Astrocyte (in vitro differentiated cells and primary cell): ENCODE data around the gene KCNMB4. TPM values are rescaled to one million over a fixed set of nuclear protein-coding genes. Genes with fewer than 3 reads are reported as not detected.

Experiments used
- DNase-seq: peaks from one replicate; pipeline ENCODE4 v3.0.0-alpha.2; 2010; ENCODE audit warnings: low read depth
- FAIRE-seq: peaks from 2 replicates; lab custom pipeline; 2011; peaks lifted over from hg19 to GRCh38; lab: Jason Lieb, UNC
- H2AFZ ChIP-seq: 2 replicates; pipeline ENCODE4 v1.6.0; 2012; ENCODE audit warnings: low read depth, low read length, inconsistent platforms
- H3K27ac ChIP-seq: 2 replicates; pipeline ENCODE4 v1.5.1; 2011; ENCODE audit warnings: low read depth, low read length, inconsistent platforms
- H3K27me3 ChIP-seq: 2 replicates; pipeline ENCODE4 v1.6.0; 2011; ENCODE audit warnings: low read length, inconsistent platforms; ENCODE audit not compliant: insufficient read depth
- H3K36me3 ChIP-seq: 2 replicates; pipeline ENCODE4 v1.5.1; 2011; ENCODE audit warnings: low read length, inconsistent platforms; ENCODE audit not compliant: insufficient read depth
- H3K4me1 ChIP-seq: 2 replicates; pipeline ENCODE4 v1.5.1; 2011; ENCODE audit warnings: low read length, inconsistent platforms; ENCODE audit not compliant: insufficient read depth
- H3K4me2 ChIP-seq: 2 replicates; pipeline ENCODE4 v1.6.0; 2012; ENCODE audit warnings: low read length, inconsistent platforms
- H3K4me3 ChIP-seq: 2 replicates; pipeline ENCODE4 v1.5.1; 2011; ENCODE audit warnings: low read depth, mild to moderate bottlenecking, low read length, inconsistent platforms; ENCODE audit not compliant: insufficient read depth
- H3K79me2 ChIP-seq: 2 replicates; pipeline ENCODE4 v1.6.0; 2012; ENCODE audit warnings: mild to moderate bottlenecking, low read length, inconsistent platforms; ENCODE audit not compliant: insufficient read depth
- H3K9ac ChIP-seq: 2 replicates; pipeline ENCODE4 v1.6.0; 2012; ENCODE audit warnings: mild to moderate bottlenecking, low read length, inconsistent platforms
- H3K9me3 ChIP-seq: 2 replicates; pipeline ENCODE4 v1.5.1; 2012; ENCODE audit warnings: low read depth, mild to moderate bottlenecking, low read length, inconsistent platforms; ENCODE audit not compliant: insufficient read depth
- H4K20me1 ChIP-seq: 2 replicates; pipeline ENCODE4 v1.6.0; 2012; ENCODE audit warnings: low read length, inconsistent platforms; ENCODE audit not compliant: insufficient read depth
- H3K27ac Mint-ChIP-seq: one replicate; pipeline ENCODE4 v1.8.0; 2021; ENCODE audit warnings: mild to moderate bottlenecking, mixed read lengths; ENCODE audit not compliant: unreplicated experiment
- H3K27me3 Mint-ChIP-seq: one replicate; pipeline ENCODE4 v1.8.0; 2021; ENCODE audit warnings: low read depth, mixed read lengths; ENCODE audit not compliant: unreplicated experiment
- H3K36me3 Mint-ChIP-seq: one replicate; pipeline ENCODE4 v1.8.0; 2021; ENCODE audit warnings: low read depth, mixed read lengths; ENCODE audit not compliant: unreplicated experiment
- H3K4me1 Mint-ChIP-seq: one replicate; pipeline ENCODE4 v1.8.0; 2021; ENCODE audit warnings: low read depth, mixed read lengths; ENCODE audit not compliant: unreplicated experiment
- H3K4me3 Mint-ChIP-seq: one replicate; pipeline ENCODE4 v1.8.0; 2021; ENCODE audit warnings: mild to moderate bottlenecking, moderate library complexity, mixed read lengths; ENCODE audit not compliant: unreplicated experiment
- H3K9me3 Mint-ChIP-seq: one replicate; pipeline ENCODE4 v1.8.0; 2021; ENCODE audit warnings: mild to moderate bottlenecking, mixed read lengths; ENCODE audit not compliant: unreplicated experiment
- EZH2 ChIP-seq: IDR thresholded peaks from 2 replicates; pipeline ENCODE4 v1.6.1; 2012; ENCODE audit warnings: mild to moderate bottlenecking, low read length, inconsistent platforms; ENCODE audit not compliant: insufficient read depth
- total RNA-seq: library from RNA; stranded (reverse); gene quantifications from 2 replicates; pipeline ENCODE4 v1.2.1, GENCODE V29; 2021
- TF ChIP-seq, protein P1 (sequence below): IDR thresholded peaks from 2 replicates; pipeline ENCODE4 v1.5.1; 2011; ENCODE audit warnings: low read depth, mild to moderate bottlenecking, inconsistent platforms, low read length, moderate library complexity; ENCODE audit not compliant: insufficient read depth

KCNMB4 gene
- total RNA-seq, 1 donor from 2014 or later: 8.3 TPM

DNA sequence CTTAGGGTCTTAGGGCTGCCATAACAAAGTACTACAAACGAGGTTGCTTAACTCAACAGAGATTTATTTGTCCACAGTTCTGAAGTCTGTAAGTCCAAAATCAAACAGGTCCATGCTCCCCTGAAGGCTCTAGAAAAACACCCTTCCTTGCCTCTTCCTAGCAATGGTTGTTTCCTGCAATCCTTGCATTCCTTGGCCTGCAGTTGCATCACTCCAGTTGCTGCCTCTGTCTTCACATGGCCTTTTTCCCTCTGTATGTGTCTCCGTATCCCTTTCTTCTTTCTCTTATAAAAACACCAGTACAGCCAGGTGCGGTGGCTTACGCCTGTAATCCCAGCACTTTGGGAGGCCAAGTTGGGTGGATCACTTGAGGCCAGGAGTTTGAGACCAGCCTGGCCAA is 17.4 kb downstream of the KCNMB4 start:
- Histone ChIP-seq H2AFZ (no peak overlapping the region), H3K27me3 (no peaks in the 10 kb centered on the region), H3K4me1 (no peaks in the 10 kb centered on the region), H3K9me3 (no peaks in the 10 kb centered on the region), H4K20me1 (no peaks in the 10 kb centered on the region), H3K9ac (no peak overlapping the region), H3K27ac (no peak overlapping the region), H3K4me2 (no peak overlapping the region), H3K4me3 (no peak overlapping the region), H3K79me2 (no peaks in the 10 kb centered on the region), H3K36me3 (no peaks in the 10 kb centered on the region)
- Mint-ChIP-seq H3K9me3 (peaks cover 4% of the 10 kb centered on the region), H3K27me3 (no peaks in the 10 kb centered on the region), H3K4me3 (no peak overlapping the region), H3K27ac (peak overlapping the region; percentile 69), H3K36me3 (peaks cover 15% of the 10 kb centered on the region), H3K4me1 (no peaks in the 10 kb centered on the region)
- no peak for TF ChIP-seq EZH2
- TF ChIP-seq, protein P1, sequence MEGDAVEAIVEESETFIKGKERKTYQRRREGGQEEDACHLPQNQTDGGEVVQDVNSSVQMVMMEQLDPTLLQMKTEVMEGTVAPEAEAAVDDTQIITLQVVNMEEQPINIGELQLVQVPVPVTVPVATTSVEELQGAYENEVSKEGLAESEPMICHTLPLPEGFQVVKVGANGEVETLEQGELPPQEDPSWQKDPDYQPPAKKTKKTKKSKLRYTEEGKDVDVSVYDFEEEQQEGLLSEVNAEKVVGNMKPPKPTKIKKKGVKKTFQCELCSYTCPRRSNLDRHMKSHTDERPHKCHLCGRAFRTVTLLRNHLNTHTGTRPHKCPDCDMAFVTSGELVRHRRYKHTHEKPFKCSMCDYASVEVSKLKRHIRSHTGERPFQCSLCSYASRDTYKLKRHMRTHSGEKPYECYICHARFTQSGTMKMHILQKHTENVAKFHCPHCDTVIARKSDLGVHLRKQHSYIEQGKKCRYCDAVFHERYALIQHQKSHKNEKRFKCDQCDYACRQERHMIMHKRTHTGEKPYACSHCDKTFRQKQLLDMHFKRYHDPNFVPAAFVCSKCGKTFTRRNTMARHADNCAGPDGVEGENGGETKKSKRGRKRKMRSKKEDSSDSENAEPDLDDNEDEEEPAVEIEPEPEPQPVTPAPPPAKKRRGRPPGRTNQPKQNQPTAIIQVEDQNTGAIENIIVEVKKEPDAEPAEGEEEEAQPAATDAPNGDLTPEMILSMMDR: no peak
- DNase-seq (no peak), FAIRE-seq (no peak)

DNA sequence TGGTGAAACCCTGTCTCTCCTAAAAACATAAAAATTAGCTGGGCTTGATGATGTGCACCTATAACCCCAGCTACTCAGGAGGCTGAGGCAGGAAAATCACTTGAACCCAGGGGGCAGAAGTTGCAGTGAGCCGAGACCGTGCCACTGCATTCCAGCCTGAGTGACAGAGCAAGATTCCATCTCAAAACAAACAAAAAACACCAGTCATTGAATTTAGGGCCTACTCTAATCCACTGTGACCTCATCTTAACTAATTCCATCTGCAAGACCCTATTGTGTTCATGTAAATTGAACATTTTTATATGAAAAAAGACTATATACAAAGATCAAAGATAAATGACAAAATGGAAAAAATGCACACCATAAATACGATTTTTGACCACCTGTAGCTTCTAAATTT is 17.8 kb downstream of the KCNMB4 start:
- H3K27ac Mint-ChIP-seq: peak overlapping the region; percentile 69
- Histone ChIP-seq H3K4me2 (no peak overlapping the region), H3K9me3 (no peaks in the 10 kb centered on the region), H2AFZ (no peak overlapping the region), H3K27ac (no peak overlapping the region), H4K20me1 (no peaks in the 10 kb centered on the region), H3K4me1 (no peaks in the 10 kb centered on the region), H3K79me2 (no peaks in the 10 kb centered on the region), H3K36me3 (no peaks in the 10 kb centered on the region), H3K9ac (no peak overlapping the region), H3K27me3 (no peaks in the 10 kb centered on the region), H3K4me3 (no peak overlapping the region)
- H3K27me3 Mint-ChIP-seq: no peaks in the 10 kb centered on the region
- no peak for TF ChIP-seq EZH2
- TF ChIP-seq, protein P1: no peak
- H3K36me3 Mint-ChIP-seq: peaks cover 13% of the 10 kb centered on the region
- H3K4me3 Mint-ChIP-seq: no peak overlapping the region
- FAIRE-seq: no peak
- no peak for DNase-seq
- H3K4me1 Mint-ChIP-seq: no peaks in the 10 kb centered on the region
- H3K9me3 Mint-ChIP-seq: peaks cover 2% of the 10 kb centered on the region

DNA sequence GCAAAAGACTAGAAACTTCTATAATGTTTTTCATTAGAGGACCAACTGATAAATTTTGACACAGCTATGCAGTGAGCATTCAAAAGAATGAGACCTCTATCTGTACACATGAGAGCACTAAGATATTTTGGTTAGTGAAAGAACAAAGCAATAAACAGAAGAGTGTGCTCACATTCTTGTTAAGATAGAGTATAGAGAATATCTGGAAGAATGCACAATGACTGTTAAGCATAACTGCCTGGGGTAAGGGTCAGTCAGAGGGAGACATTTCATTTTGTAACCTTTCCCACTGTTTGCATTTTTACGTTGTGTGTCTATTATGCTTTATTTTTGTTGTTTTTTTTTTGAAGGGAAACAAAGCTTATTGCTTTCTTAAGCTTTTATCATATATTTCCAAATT is 20.7 kb downstream of the KCNMB4 start:
- Mint-ChIP-seq H3K4me1 (no peaks in the 10 kb centered on the region), H3K36me3 (peaks cover 15% of the 10 kb centered on the region), H3K9me3 (peaks cover 9% of the 10 kb centered on the region), H3K27ac (no peak overlapping the region), H3K27me3 (no peaks in the 10 kb centered on the region), H3K4me3 (no peak overlapping the region)
- DNase-seq (no peak), FAIRE-seq (no peak)
- H3K36me3 ChIP-seq: no peaks in the 10 kb centered on the region
- H3K4me1 ChIP-seq: no peaks in the 10 kb centered on the region
- H2AFZ ChIP-seq: no peak overlapping the region
- H3K9me3 ChIP-seq: no peaks in the 10 kb centered on the region
- H3K79me2 ChIP-seq: no peaks in the 10 kb centered on the region
- TF ChIP-seq, protein P1: no peak
- no peak for TF ChIP-seq EZH2
- no peak overlapping the region for H3K9ac ChIP-seq
- H3K4me3 ChIP-seq: no peak overlapping the region
- no peaks in the 10 kb centered on the region for H4K20me1 ChIP-seq
- H3K27ac ChIP-seq: no peak overlapping the region
- H3K27me3 ChIP-seq: no peaks in the 10 kb centered on the region
- no peak overlapping the region for H3K4me2 ChIP-seq
